HT1080 (cell line): ENCODE data around the gene MCUR1. TPM values are rescaled to one million over a fixed set of nuclear protein-coding genes. Genes with fewer than 3 reads are reported as not detected.
A peak's percentile ranks its signal among the peaks of the same experiment; 100 is the strongest.
"Not testable (repeated sequence)": the region's sequence is repeated elsewhere in the genome, so short reads cannot be mapped to it uniquely, and the experiment has no call there.

ENCODE experiments used
- DNase-seq: peaks from one replicate; pipeline ENCODE4 v3.0.0-alpha.2; 2015; ENCODE audit warnings: low read depth
- total RNA-seq: library from RNA; depleted of rRNA; stranded (reverse); fragments of >200 nt; shearing (Covaris generic); gene quantifications from 2 replicates; pipeline ENCODE4 v1.2.3, GENCODE V29; 2014

The MCUR1 gene
- total RNA-seq, 1 experiment from 2014 or later, result 28.3 TPM

- not testable (repeated sequence) for DNase-seq
Measured at GRCh38 chr6:13828656-13829301, 14.4 kb upstream of the MCUR1 start.

- DNase-seq, result no peak
Measured at GRCh38 chr6:13827032-13827431, 12.7 kb upstream of the MCUR1 start.

GRCh38 chr6:13825871-13826270 is 11.5 kb upstream of the MCUR1 start:
- DNase-seq, result no peak

GRCh38 chr6:13818341-13818740 is 4.0 kb upstream of the MCUR1 start:
- no peak for DNase-seq

GRCh38 chr6:13814938-13815575 is 700 bp upstream of the MCUR1 start:
- no peak for DNase-seq

GRCh38 chr6:13813621-13814175 is 659 bp downstream of the MCUR1 start:
- peak; percentile 79 for DNase-seq

GRCh38 chr6:13813026-13813425 is 1.3 kb downstream of the MCUR1 start:
- no peak for DNase-seq

- DNase-seq, result no peak
Measured at GRCh38 chr6:13812359-13812642, 2.1 kb downstream of the MCUR1 start.

- no peak for DNase-seq
Measured at GRCh38 chr6:13811627-13812358, 2.6 kb downstream of the MCUR1 start.

GRCh38 chr6:13810688-13811446 is 3.5 kb downstream of the MCUR1 start:
- DNase-seq, result no peak

GRCh38 chr6:13808801-13809200 is 5.6 kb downstream of the MCUR1 start:
- no peak for DNase-seq

- DNase-seq, result peak; percentile 24
Measured at GRCh38 chr6:13807696-13808095, 6.7 kb downstream of the MCUR1 start.

GRCh38 chr6:13803581-13803980 is 10.8 kb downstream of the MCUR1 start:
- DNase-seq, result no peak

GRCh38 chr6:13800615-13801014 is 13.7 kb downstream of the MCUR1 start:
- no peak for DNase-seq

- DNase-seq, result no peak
Measured at GRCh38 chr6:13796781-13797180, 17.6 kb downstream of the MCUR1 start.

- peak; percentile 78 for DNase-seq
Measured at GRCh38 chr6:13795041-13795750, 19.2 kb downstream of the MCUR1 start.

GRCh38 chr6:13794184-13794583 is 20.2 kb downstream of the MCUR1 start:
- peak; percentile 71 for DNase-seq

- no peak for DNase-seq
Measured at GRCh38 chr6:13789746-13790145, 24.6 kb downstream of the MCUR1 start.

GRCh38 chr6:13788820-13789219 is 25.5 kb downstream of the MCUR1 start:
- DNase-seq, result no peak

GRCh38 chr6:13787137-13787536 is 27.2 kb downstream of the MCUR1 start:
- DNase-seq, result no peak

- DNase-seq, result not testable (repeated sequence)
Measured at GRCh38 chr6:13780162-13780561, 34.2 kb downstream of the MCUR1 start.
